Mesendoderm (in vitro differentiated cells): ENCODE results near the gene LSM10. TPM values are rescaled to one million over a fixed set of nuclear protein-coding genes. Genes with fewer than 3 reads are reported as not detected.

Source experiments
- DNase-seq: peaks from one replicate; pipeline ENCODE4 v3.0.0; 2013
- H2AK5ac ChIP-seq: 2 replicates; pipeline ENCODE4 v1.6.1; 2013; ENCODE audit warnings: low read length, inconsistent platforms
- H2BK120ac ChIP-seq: 2 replicates; pipeline ENCODE4 v1.6.1; 2013; ENCODE audit warnings: low read depth, mild to moderate bottlenecking, low read length, moderate library complexity, mixed read lengths
- H2BK15ac ChIP-seq: replicated peaks from 2 replicates; pipeline ENCODE4 v1.6.1; 2013; ENCODE audit warnings: low read depth, mild to moderate bottlenecking, moderate library complexity
- H2BK5ac ChIP-seq: 2 replicates; pipeline ENCODE4 v1.6.1; 2013; ENCODE audit warnings: low read length, inconsistent platforms
- H3K18ac ChIP-seq: 2 replicates; pipeline ENCODE4 v1.6.1; 2013; ENCODE audit warnings: mild to moderate bottlenecking, low read length, mixed read lengths
- H3K23ac ChIP-seq: one replicate; pipeline ENCODE4 v1.6.1; 2013; ENCODE audit warnings: low read length
- H3K27ac ChIP-seq: 2 replicates; pipeline ENCODE4 v1.5.1; 2013; ENCODE audit warnings: low read depth, mild to moderate bottlenecking, inconsistent platforms, low read length, moderate library complexity
- H3K27me3 ChIP-seq: 2 replicates; pipeline ENCODE4 v1.6.1; 2013; ENCODE audit warnings: low read length, control low read depth, mild to moderate bottlenecking, inconsistent platforms; ENCODE audit not compliant: insufficient read depth, poor library complexity
- H3K36me3 ChIP-seq: 2 replicates; pipeline ENCODE4 v1.6.1; 2013; ENCODE audit warnings: low read length, inconsistent platforms; ENCODE audit not compliant: control insufficient read depth, insufficient read depth
- H3K4ac ChIP-seq: one replicate; pipeline ENCODE4 v1.6.1; 2013; ENCODE audit warnings: low read depth, mild to moderate bottlenecking, low read length, moderate library complexity
- H3K4me1 ChIP-seq: 2 replicates; pipeline ENCODE4 v1.6.1; 2013; ENCODE audit warnings: low read depth, low read length, inconsistent platforms; ENCODE audit not compliant: control insufficient read depth
- H3K4me2 ChIP-seq: 2 replicates; pipeline ENCODE4 v1.6.1; 2013; ENCODE audit warnings: low read length
- H3K4me3 ChIP-seq: 2 replicates; pipeline ENCODE4 v1.5.1; 2013; ENCODE audit warnings: mild to moderate bottlenecking, low read length
- H3K56ac ChIP-seq: one replicate; pipeline ENCODE4 v1.6.1; 2013; ENCODE audit warnings: low read length
- H3K79me1 ChIP-seq: 2 replicates; pipeline ENCODE4 v1.6.1; 2013; ENCODE audit warnings: low read length, inconsistent platforms
- H3K79me2 ChIP-seq: 2 replicates; pipeline ENCODE4 v1.6.1; 2013; ENCODE audit warnings: mild to moderate bottlenecking, low read length; ENCODE audit not compliant: control insufficient read depth, insufficient read depth
- H3K9ac ChIP-seq: 2 replicates; pipeline ENCODE4 v1.6.1; 2013; ENCODE audit warnings: low read length, inconsistent platforms
- H4K5ac ChIP-seq: one replicate; pipeline ENCODE4 v1.6.1; 2013; ENCODE audit warnings: low read length
- H4K8ac ChIP-seq: one replicate; pipeline ENCODE4 v1.6.1; 2013; ENCODE audit warnings: low read depth, mild to moderate bottlenecking, control low read depth, low read length, moderate library complexity
- WGBS: extraction: QIAGEN DNeasy Blood & Tissue Kit; methylation state at CpG from one replicate; pipeline ENCODE4 v1.1.7; 2013; ENCODE audit warnings: low lambda C conversion rate, missing lambda C conversion rate; ENCODE audit not compliant: insufficient coverage; ENCODE audit errors: extremely low coverage; 5-methylcytosine and 5-hydroxymethylcytosine counted together
- polyA plus RNA-seq, 2 experiments: library from polyadenylated mRNA; stranded (reverse); fragments of 200-250 nt; gene quantifications; one replicate each; pipeline ENCODE4 v1.2.3, GENCODE V29; 2013

The LSM10 gene
- 64.1 TPM for polyA plus RNA-seq (2013, experiment 1 of 2)
- polyA plus RNA-seq (2013, experiment 2 of 2): 62.9 TPM

DNA sequence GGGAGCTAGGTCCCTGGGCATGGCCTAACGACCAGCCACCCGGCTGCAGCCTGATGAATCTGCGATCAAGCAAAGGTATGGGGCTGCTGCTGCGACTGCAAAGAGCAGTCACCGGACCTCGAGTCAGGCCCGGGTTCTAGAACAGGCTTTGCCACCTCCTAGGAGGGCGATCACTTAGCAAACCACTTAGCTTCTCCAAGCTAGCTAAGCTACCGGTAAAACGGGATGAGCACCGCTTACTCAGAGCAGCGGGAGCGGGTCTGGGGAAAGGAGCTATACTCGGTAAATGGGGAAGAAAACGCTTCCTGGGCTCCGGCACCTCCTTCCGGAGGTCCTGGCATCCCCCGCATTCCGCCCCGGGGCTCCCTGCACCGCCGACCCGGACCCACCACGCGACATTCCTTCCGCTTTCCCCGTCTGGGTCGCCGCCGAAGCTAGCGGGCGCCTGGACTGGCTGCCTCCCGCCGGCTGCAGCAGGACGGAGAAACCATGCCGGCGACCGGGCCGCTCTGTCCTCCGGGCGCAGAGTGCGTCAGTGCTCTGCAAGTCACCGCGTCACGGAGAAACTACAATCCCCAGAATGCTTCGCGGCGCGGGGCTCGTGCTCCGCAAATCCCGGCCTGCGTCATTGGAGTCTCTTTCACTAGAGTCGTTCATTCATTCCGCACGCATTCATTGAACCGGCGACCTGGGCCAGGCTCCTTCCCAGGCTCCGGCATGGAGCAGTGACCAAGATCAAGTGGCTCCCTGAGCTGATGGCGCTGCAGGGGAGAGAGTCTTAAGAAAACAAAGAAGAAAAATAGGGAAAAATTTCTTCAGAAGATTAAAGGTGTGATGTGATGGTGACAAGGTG is at the start of gene LSM10:
Gene LSM10, minus strand, starts transcription at position 531 of the 853 bp plus-strand sequence. CDS start 3,779 bp downstream, outside the sequence.
- peaks cover 9% of the 10 kb centered on the region for H3K36me3 ChIP-seq
- H2BK15ac ChIP-seq: no peak within 1 kb of the TSS
- peak within 1 kb of the TSS; percentile 97 for H3K56ac ChIP-seq
- no peak within 1 kb of the TSS for H3K23ac ChIP-seq
- peak within 1 kb of the TSS; percentile 79 for H3K4me2 ChIP-seq
- peak within 1 kb of the TSS; percentile 55 for H3K27ac ChIP-seq
- H3K4me1 ChIP-seq: peaks cover 5% of the 10 kb centered on the region
- no peak within 1 kb of the TSS for H2AK5ac ChIP-seq
- H4K5ac ChIP-seq: no peak within 1 kb of the TSS
- no peak within 1 kb of the TSS for H3K4ac ChIP-seq
- H3K79me1 ChIP-seq: peaks cover 9% of the 10 kb centered on the region
- no peak within 1 kb of the TSS for H4K8ac ChIP-seq
- H3K18ac ChIP-seq: peak within 1 kb of the TSS; percentile 33
- H3K4me3 ChIP-seq: peak within 1 kb of the TSS; percentile 84
- H2BK5ac ChIP-seq: peak within 1 kb of the TSS; percentile 54
- H3K9ac ChIP-seq: peak within 1 kb of the TSS; percentile 95
- no peaks in the 10 kb centered on the region for H3K27me3 ChIP-seq
- peaks cover 6% of the 10 kb centered on the region for H3K79me2 ChIP-seq
- peak; percentile 97 for DNase-seq
- H2BK120ac ChIP-seq: no peak within 1 kb of the TSS
- WGBS: no CpG with 5 or more reads among the region's 60 CpGs

DNA sequence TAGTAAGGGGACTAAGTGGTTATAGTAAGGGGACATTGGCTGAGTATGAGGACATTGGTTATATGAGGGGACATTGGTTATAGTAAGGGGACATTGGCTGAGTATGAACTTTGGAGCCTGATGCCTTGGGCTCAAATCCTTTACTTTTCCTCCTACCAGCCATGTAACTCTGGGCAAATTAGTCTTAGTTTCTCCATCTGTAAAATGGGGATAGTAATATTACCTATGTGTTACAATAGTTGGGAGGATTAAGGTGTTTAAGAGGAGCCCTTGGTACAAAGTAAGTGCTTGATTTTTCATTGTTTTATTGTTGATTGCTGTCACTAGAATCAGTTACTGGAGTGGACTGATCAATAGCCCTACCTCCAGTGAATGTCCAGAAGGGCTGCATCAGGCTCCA is 49.7 kb upstream of the LSM10 start:
- Histone ChIP-seq H2BK5ac (no peak overlapping the region), H3K4me1 (no peaks in the 10 kb centered on the region), H3K36me3 (no peaks in the 10 kb centered on the region), H3K23ac (no peak overlapping the region), H3K4ac (no peak overlapping the region), H3K4me2 (no peak overlapping the region), H3K56ac (no peak overlapping the region), H2BK120ac (no peak overlapping the region), H3K79me1 (no peaks in the 10 kb centered on the region), H3K18ac (no peak overlapping the region), H3K27ac (no peak overlapping the region), H3K27me3 (no peaks in the 10 kb centered on the region), H4K8ac (no peak overlapping the region), H2BK15ac (no peak overlapping the region), H4K5ac (no peak overlapping the region), H3K9ac (no peak overlapping the region), H2AK5ac (no peak overlapping the region), H3K4me3 (no peak overlapping the region), H3K79me2 (no peaks in the 10 kb centered on the region)
- no peak for DNase-seq

DNA sequence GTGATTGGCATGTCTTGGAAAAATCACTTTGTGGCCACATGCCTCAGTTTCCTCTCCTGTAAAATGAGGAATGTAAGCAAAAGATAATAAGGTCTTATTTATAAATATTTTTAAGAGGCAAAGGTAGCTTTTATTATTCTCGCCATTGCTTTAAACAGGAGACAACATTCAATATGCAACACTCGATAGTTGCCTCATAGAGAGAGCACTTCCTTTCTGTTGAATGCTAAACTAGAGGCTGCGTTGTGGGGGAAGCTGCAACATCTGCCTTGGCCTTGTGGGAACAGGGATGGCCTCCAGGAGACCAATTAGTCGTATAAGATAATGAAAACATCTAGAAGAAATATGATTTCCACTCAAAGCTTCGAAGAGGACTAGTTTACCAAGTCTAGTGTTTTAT is 49.0 kb upstream of the LSM10 start:
- Histone ChIP-seq H3K27ac (no peak overlapping the region), H2BK15ac (no peak overlapping the region), H3K4ac (no peak overlapping the region), H3K79me1 (no peaks in the 10 kb centered on the region), H3K9ac (no peak overlapping the region), H3K79me2 (no peaks in the 10 kb centered on the region), H3K4me1 (no peaks in the 10 kb centered on the region), H4K8ac (no peak overlapping the region), H2BK5ac (no peak overlapping the region), H3K27me3 (no peaks in the 10 kb centered on the region), H3K4me2 (no peak overlapping the region), H3K36me3 (no peaks in the 10 kb centered on the region), H3K4me3 (no peak overlapping the region), H2BK120ac (no peak overlapping the region), H3K23ac (no peak overlapping the region), H3K56ac (no peak overlapping the region), H4K5ac (no peak overlapping the region), H2AK5ac (no peak overlapping the region), H3K18ac (no peak overlapping the region)
- WGBS: no CpG with 5 or more reads among the region's 5 CpGs
- no peak for DNase-seq

- WGBS: no CpG with 5 or more reads among the region's 8 CpGs
- Histone ChIP-seq H2BK15ac (no peak overlapping the region), H3K36me3 (no peaks in the 10 kb centered on the region), H2AK5ac (no peak overlapping the region), H3K79me1 (no peaks in the 10 kb centered on the region), H2BK5ac (no peak overlapping the region), H4K5ac (no peak overlapping the region), H3K79me2 (no peaks in the 10 kb centered on the region), H3K23ac (no peak overlapping the region), H3K18ac (no peak overlapping the region), H3K4ac (no peak overlapping the region), H4K8ac (no peak overlapping the region), H3K9ac (no peak overlapping the region), H2BK120ac (no peak overlapping the region), H3K4me2 (no peak overlapping the region), H3K27me3 (no peaks in the 10 kb centered on the region), H3K56ac (no peak overlapping the region), H3K4me1 (no peaks in the 10 kb centered on the region), H3K27ac (no peak overlapping the region), H3K4me3 (no peak overlapping the region)
- DNase-seq: peak; percentile 74
These were observed 48.6 kb upstream of the LSM10 start for GRCh38 chr1:36446271-36446670.

DNA sequence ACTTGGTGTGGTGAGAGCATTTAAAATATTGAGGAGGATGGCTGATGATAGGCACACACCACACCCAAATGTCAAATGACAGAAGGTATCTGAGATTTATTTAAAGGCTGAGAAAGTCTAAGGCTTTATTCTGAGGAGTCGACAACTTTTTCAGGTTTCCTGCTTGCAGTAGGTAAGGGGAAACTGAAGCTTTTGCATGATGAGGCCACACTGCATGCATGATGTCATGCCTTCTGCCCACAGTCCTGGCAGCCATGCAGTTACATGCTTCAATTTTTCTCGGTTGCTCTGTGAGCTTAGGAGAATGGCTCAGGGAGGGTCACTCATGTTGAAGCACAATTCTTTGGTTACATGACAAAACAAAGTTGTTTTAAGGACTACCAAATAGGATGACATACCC is 45.6 kb upstream of the LSM10 start:
- no CpG with 5 or more reads among the region's 2 CpGs for WGBS
- DNase-seq: no peak
- Histone ChIP-seq H4K8ac (no peak overlapping the region), H3K4me1 (peaks cover 4% of the 10 kb centered on the region), H2BK5ac (no peak overlapping the region), H3K4me2 (no peak overlapping the region), H4K5ac (no peak overlapping the region), H2BK120ac (no peak overlapping the region), H3K23ac (no peak overlapping the region), H3K4me3 (no peak overlapping the region), H3K79me1 (no peaks in the 10 kb centered on the region), H3K27me3 (no peaks in the 10 kb centered on the region), H3K18ac (no peak overlapping the region), H2AK5ac (no peak overlapping the region), H3K56ac (no peak overlapping the region), H3K79me2 (no peaks in the 10 kb centered on the region), H3K9ac (no peak overlapping the region), H2BK15ac (no peak overlapping the region), H3K27ac (no peak overlapping the region), H3K4ac (no peak overlapping the region), H3K36me3 (no peaks in the 10 kb centered on the region)

DNA sequence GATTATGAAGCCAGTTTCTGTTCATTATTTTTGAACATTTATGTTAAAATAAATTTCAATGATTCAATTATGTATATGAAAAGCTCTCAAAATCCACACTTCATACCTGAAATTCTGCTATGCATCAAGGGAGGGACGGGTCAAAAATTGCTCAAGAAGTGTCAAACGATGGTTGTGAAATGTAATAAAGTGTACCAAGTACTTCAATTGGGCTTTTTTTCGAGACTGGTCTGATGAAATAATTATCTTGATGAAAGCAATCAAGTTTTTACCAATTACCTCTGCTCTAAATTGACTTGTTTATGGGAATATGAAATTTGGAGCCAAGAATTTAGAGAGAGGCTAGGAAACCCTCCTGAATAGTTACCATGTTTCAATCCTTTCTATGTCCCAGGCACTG is 44.6 kb upstream of the LSM10 start:
- Histone ChIP-seq H2BK15ac (no peak overlapping the region), H3K4me2 (no peak overlapping the region), H2BK120ac (no peak overlapping the region), H3K27ac (no peak overlapping the region), H3K4ac (no peak overlapping the region), H4K5ac (no peak overlapping the region), H3K4me1 (peaks cover 4% of the 10 kb centered on the region), H4K8ac (no peak overlapping the region), H3K23ac (no peak overlapping the region), H3K9ac (no peak overlapping the region), H3K79me2 (no peaks in the 10 kb centered on the region), H3K56ac (no peak overlapping the region), H2BK5ac (no peak overlapping the region), H3K27me3 (no peaks in the 10 kb centered on the region), H3K18ac (no peak overlapping the region), H2AK5ac (no peak overlapping the region), H3K36me3 (no peaks in the 10 kb centered on the region), H3K79me1 (no peaks in the 10 kb centered on the region), H3K4me3 (no peak overlapping the region)
- DNase-seq: no peak
- no CpG with 5 or more reads among the region's 3 CpGs for WGBS
